Smooth muscle cell (in vitro differentiated cells): Measurements from ENCODE around the gene ARHGAP8. TPM values are rescaled to one million over a fixed set of nuclear protein-coding genes. Genes with fewer than 3 reads are reported as not detected.

Experiments
- DNase-seq: peaks from one replicate; lab custom pipeline; 2025; ENCODE audit not compliant: unreplicated experiment; lab: John Stamatoyannopoulos, UW
- H2AFZ ChIP-seq: fragments of 200-600 bp; sonication (generic); 2 replicates; pipeline ENCODE4 v1.6.0; 2016; ENCODE audit warnings: antibody characterized with exemption, low read depth, mild to moderate bottlenecking
- H3F3A ChIP-seq: fragments of 200-600 bp; sonication (generic); 2 replicates; pipeline ENCODE4 v1.6.0; 2017; ENCODE audit warnings: antibody characterized with exemption, low read depth
- H3K27ac ChIP-seq: fragments of 200-600 bp; sonication (generic); 2 replicates; pipeline ENCODE4 v1.5.1; 2016; ENCODE audit warnings: low read depth, mild to moderate bottlenecking
- H3K27me3 ChIP-seq: fragments of 200-600 bp; sonication (generic); 2 replicates; pipeline ENCODE4 v1.6.1; 2016; ENCODE audit warnings: low read depth, mild to moderate bottlenecking
- H3K36me3 ChIP-seq: fragments of 200-600 bp; sonication (generic); 2 replicates; pipeline ENCODE4 v1.5.1; 2016; ENCODE audit warnings: low read depth
- H3K4me1 ChIP-seq: fragments of 200-600 bp; sonication (generic); 2 replicates; pipeline ENCODE4 v1.5.1; 2016; ENCODE audit warnings: low read depth
- H3K4me2 ChIP-seq: fragments of 200-600 bp; sonication (generic); 2 replicates; pipeline ENCODE4 v1.6.0; 2016; ENCODE audit warnings: mild to moderate bottlenecking
- H3K4me3 ChIP-seq: fragments of 200-600 bp; sonication (generic); 2 replicates; pipeline ENCODE4 v1.5.1; 2016; ENCODE audit warnings: mild to moderate bottlenecking
- H3K79me2 ChIP-seq: fragments of 200-600 bp; sonication (generic); 2 replicates; pipeline ENCODE4 v1.6.0; 2016; ENCODE audit warnings: low read depth, mild to moderate bottlenecking
- H3K9ac ChIP-seq: fragments of 200-600 bp; sonication (generic); 2 replicates; pipeline ENCODE4 v1.6.0; 2016; ENCODE audit warnings: low read depth
- H3K9me3 ChIP-seq: fragments of 200-600 bp; sonication (generic); replicated peaks from 2 replicates; pipeline ENCODE4 v1.5.1; 2016; ENCODE audit warnings: low read depth
- H4K20me1 ChIP-seq: fragments of 200-600 bp; sonication (generic); 2 replicates; pipeline ENCODE4 v1.6.0; 2016; ENCODE audit warnings: low read depth
- WGBS: methylation state at CpG from one replicate; pipeline ENCODE4 v1.1.7; 2016; ENCODE audit warnings: low lambda C conversion rate; 5-methylcytosine and 5-hydroxymethylcytosine counted together
- polyA plus RNA-seq: library from polyadenylated mRNA; unstranded; fragments of >200 nt; fragmentation: Nextera tagmentation; extraction: Ambion mirVana; gene quantifications from 2 replicates; pipeline ENCODE4 v1.2.1, GENCODE V29; 2016
- total RNA-seq: library from RNA; depleted of rRNA; stranded (reverse); fragments of >200 nt; gene quantifications from 2 replicates; pipeline ENCODE4 v1.2.3, GENCODE V29; 2014
- TF ChIP-seq, protein P1 (sequence below): fragments of 200-600 bp; sonication (generic); IDR thresholded peaks from 2 replicates; pipeline ENCODE4 v1.5.1; 2017; ENCODE audit warnings: borderline replicate concordance, mild to moderate bottlenecking, antibody characterized with exemption; ENCODE audit not compliant: insufficient read depth, poor library complexity, severe bottlenecking

The ARHGAP8 gene
- total and polyA plus RNA-seq, 2 experiments from 2014 or later = 5.8 to 11.4 TPM

DNA sequence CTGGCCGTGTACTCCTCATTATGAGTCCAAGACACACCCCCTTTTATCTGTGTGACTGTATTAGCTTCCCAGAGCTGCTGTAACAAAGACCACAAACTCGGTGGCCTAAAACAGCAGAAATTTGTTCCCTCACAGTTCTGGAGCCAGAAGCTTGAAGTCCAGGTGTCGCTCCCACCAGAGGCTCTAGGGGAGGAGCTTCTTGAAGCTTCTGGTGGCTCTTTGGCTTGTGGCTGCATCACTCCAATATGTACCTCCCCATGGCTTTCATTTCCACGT lies 47.4 kb upstream of the ARHGAP8 start:
- TF ChIP-seq, protein P1, sequence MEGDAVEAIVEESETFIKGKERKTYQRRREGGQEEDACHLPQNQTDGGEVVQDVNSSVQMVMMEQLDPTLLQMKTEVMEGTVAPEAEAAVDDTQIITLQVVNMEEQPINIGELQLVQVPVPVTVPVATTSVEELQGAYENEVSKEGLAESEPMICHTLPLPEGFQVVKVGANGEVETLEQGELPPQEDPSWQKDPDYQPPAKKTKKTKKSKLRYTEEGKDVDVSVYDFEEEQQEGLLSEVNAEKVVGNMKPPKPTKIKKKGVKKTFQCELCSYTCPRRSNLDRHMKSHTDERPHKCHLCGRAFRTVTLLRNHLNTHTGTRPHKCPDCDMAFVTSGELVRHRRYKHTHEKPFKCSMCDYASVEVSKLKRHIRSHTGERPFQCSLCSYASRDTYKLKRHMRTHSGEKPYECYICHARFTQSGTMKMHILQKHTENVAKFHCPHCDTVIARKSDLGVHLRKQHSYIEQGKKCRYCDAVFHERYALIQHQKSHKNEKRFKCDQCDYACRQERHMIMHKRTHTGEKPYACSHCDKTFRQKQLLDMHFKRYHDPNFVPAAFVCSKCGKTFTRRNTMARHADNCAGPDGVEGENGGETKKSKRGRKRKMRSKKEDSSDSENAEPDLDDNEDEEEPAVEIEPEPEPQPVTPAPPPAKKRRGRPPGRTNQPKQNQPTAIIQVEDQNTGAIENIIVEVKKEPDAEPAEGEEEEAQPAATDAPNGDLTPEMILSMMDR = no peak

DNA sequence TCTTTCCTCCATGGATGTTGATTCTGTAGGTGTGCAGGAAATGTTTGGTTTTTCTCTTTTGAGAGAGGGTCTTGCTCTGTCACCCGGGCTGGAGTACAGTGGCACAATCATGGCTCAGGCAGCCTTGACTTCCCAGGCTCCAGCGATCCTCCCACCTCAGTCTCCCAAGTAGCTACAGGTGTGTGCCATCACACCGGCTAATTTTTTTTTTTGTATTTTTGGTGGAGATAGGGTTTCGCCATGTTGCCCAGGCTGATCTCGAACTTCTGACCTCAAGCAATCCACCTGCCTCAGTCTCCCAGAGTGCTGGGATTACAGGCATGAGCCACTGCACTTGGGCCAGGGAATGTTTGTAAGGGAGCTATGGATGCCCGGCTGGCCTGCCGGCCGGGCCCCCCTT lies 45.9 kb upstream of the ARHGAP8 start:
- H3F3A ChIP-seq = peaks cover under 1% of the 10 kb centered on the region
- peaks cover 28% of the 10 kb centered on the region for H3K79me2 ChIP-seq
- WGBS = 87% methylated on average over 8 of the region's 8 CpGs

More for the DNA sequence above, 47.4 kb upstream of the ARHGAP8 start:
- Histone ChIP-seq H3K4me2 (no peak overlapping the region), H2AFZ (no peak overlapping the region), H3K27me3 (no peaks in the 10 kb centered on the region), H3K9ac (no peak overlapping the region), H3K79me2 (peaks cover 28% of the 10 kb centered on the region), H3K36me3 (no peaks in the 10 kb centered on the region), H4K20me1 (peaks cover 72% of the 10 kb centered on the region), H3K4me1 (peaks cover 12% of the 10 kb centered on the region), H3F3A (peaks cover 11% of the 10 kb centered on the region), H3K27ac (no peak overlapping the region), H3K4me3 (no peak overlapping the region), H3K9me3 (no peaks in the 10 kb centered on the region)
- 93% methylated on average over 4 of the region's 4 CpGs for WGBS
- no peak for DNase-seq

DNA sequence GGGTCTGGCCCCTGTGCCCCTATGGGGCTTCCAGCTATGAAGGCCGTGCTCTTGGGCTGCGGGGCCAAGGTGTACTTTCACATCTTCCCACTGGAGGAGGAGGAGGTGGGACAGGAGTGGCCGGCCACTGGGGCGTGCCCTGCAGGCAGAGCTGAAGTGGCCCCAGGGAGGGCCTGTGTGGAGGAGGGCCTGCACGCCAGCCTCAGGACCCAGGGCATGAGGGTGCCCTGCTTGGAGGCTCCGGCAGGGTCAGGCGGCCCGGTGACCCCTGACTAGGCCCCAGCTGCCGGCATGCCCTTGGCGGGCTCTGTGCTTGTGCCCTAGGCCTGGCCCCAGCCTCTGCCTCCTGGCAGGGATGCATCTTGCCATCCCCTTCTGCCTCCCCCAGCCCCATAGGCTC lies 45.2 kb upstream of the ARHGAP8 start:
- Histone ChIP-seq H3K4me1 (peaks cover 11% of the 10 kb centered on the region), H3K9ac (no peak overlapping the region), H3K79me2 (peaks cover 32% of the 10 kb centered on the region), H3K27me3 (no peaks in the 10 kb centered on the region), H3K27ac (no peak overlapping the region), H4K20me1 (peaks cover 94% of the 10 kb centered on the region), H3K9me3 (no peaks in the 10 kb centered on the region), H2AFZ (no peak overlapping the region), H3K4me2 (no peak overlapping the region), H3K4me3 (no peak overlapping the region), H3K36me3 (no peaks in the 10 kb centered on the region), H3F3A (no peaks in the 10 kb centered on the region)
- no peak for DNase-seq
- 94% methylated on average over 7 of the region's 10 CpGs for WGBS
- TF ChIP-seq, protein P1 = no peak

More for the DNA sequence above, 45.9 kb upstream of the ARHGAP8 start:
- H3K4me3 ChIP-seq = no peak overlapping the region
- no peak overlapping the region for H3K4me2 ChIP-seq
- H3K4me1 ChIP-seq = peaks cover 11% of the 10 kb centered on the region
- no peak overlapping the region for H2AFZ ChIP-seq
- no peak overlapping the region for H3K9ac ChIP-seq
- no peaks in the 10 kb centered on the region for H3K27me3 ChIP-seq
- peaks cover 87% of the 10 kb centered on the region for H4K20me1 ChIP-seq
- H3K9me3 ChIP-seq = no peaks in the 10 kb centered on the region
- no peaks in the 10 kb centered on the region for H3K36me3 ChIP-seq
- TF ChIP-seq, protein P1 = no peak
- no peak overlapping the region for H3K27ac ChIP-seq
- no peak for DNase-seq

DNA sequence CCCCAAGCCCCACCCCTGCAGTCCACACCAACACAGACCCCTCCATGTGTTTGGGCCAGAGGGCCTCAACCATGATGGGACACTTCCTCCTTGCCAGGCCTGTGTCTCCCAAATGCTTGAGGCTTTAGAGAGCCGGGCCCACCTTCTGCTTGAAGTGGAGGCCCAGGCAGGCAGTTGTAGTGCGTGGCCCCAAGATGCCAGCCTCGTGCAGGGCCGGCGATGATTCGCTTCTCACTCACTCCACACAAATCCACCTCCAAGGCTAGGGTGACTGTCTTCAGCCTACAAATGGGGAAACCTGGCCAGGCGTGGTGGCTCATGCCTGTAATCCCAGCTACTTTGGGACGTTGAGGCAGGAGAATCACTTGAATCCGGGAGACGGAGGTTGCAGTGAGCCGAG lies 44.6 kb upstream of the ARHGAP8 start:
- H4K20me1 ChIP-seq = peaks cover 96% of the 10 kb centered on the region
- no peak overlapping the region for H3K27ac ChIP-seq
- no peaks in the 10 kb centered on the region for H3K36me3 ChIP-seq
- H3K79me2 ChIP-seq = peaks cover 32% of the 10 kb centered on the region
- H3K9ac ChIP-seq = no peak overlapping the region
- no peaks in the 10 kb centered on the region for H3K9me3 ChIP-seq
- H3K4me3 ChIP-seq = no peak overlapping the region
- peaks cover 8% of the 10 kb centered on the region for H3K4me1 ChIP-seq
- DNase-seq = no peak
- no peaks in the 10 kb centered on the region for H3K27me3 ChIP-seq
- no peak overlapping the region for H3K4me2 ChIP-seq
- WGBS = 70% methylated on average over 11 of the region's 11 CpGs
- H2AFZ ChIP-seq = no peak overlapping the region
- H3F3A ChIP-seq = no peaks in the 10 kb centered on the region
- TF ChIP-seq, protein P1 = no peak
